Body of pancreas (tissue), 4 donors: Measurements from ENCODE around the gene NAPG.
"Not testable (repeated sequence)": the region's sequence is repeated elsewhere in the genome, so short reads cannot be mapped to it uniquely, and the experiment has no call there.

Experiments
- POLR2A ChIP-seq, 3 donors: fragments of 450-650 bp; IDR thresholded peaks; one replicate each; pipeline ENCODE4 v1.6.1; 2016; ENCODE audit warnings: antibody characterized with exemption in 3 of 3, mild to moderate bottlenecking in 2 of 3
- TF ChIP-seq, protein P1 (sequence below), 7 experiments: fragments of 450-650 bp in 4 of 7; fragments of 200-600 bp in 3 of 7; sonication (generic) in 3 of 7; IDR thresholded peaks; one replicate each; pipeline ENCODE4 v1.5.1; 2016 to 2019; ENCODE audit warnings: antibody characterized with exemption in 7 of 7

DNA sequence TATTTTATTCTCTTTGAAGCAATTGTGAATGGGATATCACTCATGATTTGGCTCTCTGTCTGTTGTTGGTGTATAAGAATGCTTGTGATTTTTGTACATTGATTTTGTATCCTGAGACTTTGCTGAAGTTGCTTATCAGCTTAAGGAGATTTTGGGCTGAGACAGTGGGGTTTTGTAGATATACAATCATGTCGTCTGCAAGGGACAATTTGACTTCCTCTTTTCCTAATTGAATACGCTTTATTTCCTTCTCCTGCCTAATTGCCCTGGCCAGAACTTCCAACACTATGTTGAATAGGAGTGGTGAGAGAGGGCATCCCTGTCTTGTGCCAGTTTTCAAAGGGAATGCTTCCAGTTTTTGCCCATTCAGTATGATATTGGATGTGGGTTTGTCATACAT lies 48.6 kb downstream of the NAPG start:
- TF ChIP-seq, protein P1, sequence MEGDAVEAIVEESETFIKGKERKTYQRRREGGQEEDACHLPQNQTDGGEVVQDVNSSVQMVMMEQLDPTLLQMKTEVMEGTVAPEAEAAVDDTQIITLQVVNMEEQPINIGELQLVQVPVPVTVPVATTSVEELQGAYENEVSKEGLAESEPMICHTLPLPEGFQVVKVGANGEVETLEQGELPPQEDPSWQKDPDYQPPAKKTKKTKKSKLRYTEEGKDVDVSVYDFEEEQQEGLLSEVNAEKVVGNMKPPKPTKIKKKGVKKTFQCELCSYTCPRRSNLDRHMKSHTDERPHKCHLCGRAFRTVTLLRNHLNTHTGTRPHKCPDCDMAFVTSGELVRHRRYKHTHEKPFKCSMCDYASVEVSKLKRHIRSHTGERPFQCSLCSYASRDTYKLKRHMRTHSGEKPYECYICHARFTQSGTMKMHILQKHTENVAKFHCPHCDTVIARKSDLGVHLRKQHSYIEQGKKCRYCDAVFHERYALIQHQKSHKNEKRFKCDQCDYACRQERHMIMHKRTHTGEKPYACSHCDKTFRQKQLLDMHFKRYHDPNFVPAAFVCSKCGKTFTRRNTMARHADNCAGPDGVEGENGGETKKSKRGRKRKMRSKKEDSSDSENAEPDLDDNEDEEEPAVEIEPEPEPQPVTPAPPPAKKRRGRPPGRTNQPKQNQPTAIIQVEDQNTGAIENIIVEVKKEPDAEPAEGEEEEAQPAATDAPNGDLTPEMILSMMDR (IDR thresholded peaks at IDR 0.05) = not testable (repeated sequence)
- TF ChIP-seq POLR2A (IDR thresholded peaks at IDR 0.05) = not testable (repeated sequence)
